Cardiac muscle cell (in vitro differentiated cells and primary cell): Measurements from ENCODE around the gene WDR26. TPM values are rescaled to one million over a fixed set of nuclear protein-coding genes. Genes with fewer than 3 reads are reported as not detected.
"Not testable (repeated sequence)": the region's sequence is repeated elsewhere in the genome, so short reads cannot be mapped to it uniquely, and the experiment has no call there.

ENCODE experiments used
- DNase-seq, 2 donors: peaks; one replicate each; pipeline versions ENCODE4 v3.0.0 to v3.0.0-alpha.2; 2010 to 2017; ENCODE audit warnings: low read depth in 1 of 2, low spot score in 1 of 2
- H3K27ac ChIP-seq: fragments of 200-600 bp; sonication (generic); 2 replicates; pipeline ENCODE4 v1.5.1; 2016
- H3K27me3 ChIP-seq: fragments of 200-600 bp; sonication (generic); 2 replicates; pipeline ENCODE4 v1.6.0; 2016; ENCODE audit warnings: control low read depth
- H3K36me3 ChIP-seq: fragments of 200-600 bp; sonication (generic); 2 replicates; pipeline ENCODE4 v1.5.1; 2016; ENCODE audit warnings: control low read depth
- H3K4me1 ChIP-seq: fragments of 200-600 bp; sonication (generic); 2 replicates; pipeline ENCODE4 v1.8.1; 2017; ENCODE audit warnings: low read depth, mild to moderate bottlenecking, mixed run types
- H3K4me3 ChIP-seq: fragments of 200-600 bp; sonication (generic); 2 replicates; pipeline ENCODE4 v1.5.1; 2016; ENCODE audit warnings: mild to moderate bottlenecking
- H3K9me3 ChIP-seq: fragments of 200-600 bp; sonication (generic); 2 replicates; pipeline ENCODE4 v1.5.1; 2017; ENCODE audit warnings: low read depth, mild to moderate bottlenecking, control low read depth
- CTCF ChIP-seq: IDR thresholded peaks from 2 replicates; pipeline ENCODE4 v1.5.1; 2012; ENCODE audit warnings: low read depth, mild to moderate bottlenecking, low read length
- polyA plus RNA-seq: library from polyadenylated mRNA; unstranded; fragments of >200 nt; fragmentation: Nextera tagmentation; extraction: Ambion mirVana; gene quantifications from 2 replicates; pipeline ENCODE4 v1.2.1, GENCODE V29; 2016
- total RNA-seq: library from RNA; depleted of rRNA; stranded (reverse); fragments of >200 nt; gene quantifications from 2 replicates; pipeline ENCODE4 v1.2.3, GENCODE V29; 2016

The WDR26 gene
- total and polyA plus RNA-seq, 2 experiments from 2014 or later = 14.9 to 62.2 TPM

GRCh38 chr1:224353975-224354925 lies 80.3 kb downstream of the WDR26 start:
- no peak for DNase-seq

DNA sequence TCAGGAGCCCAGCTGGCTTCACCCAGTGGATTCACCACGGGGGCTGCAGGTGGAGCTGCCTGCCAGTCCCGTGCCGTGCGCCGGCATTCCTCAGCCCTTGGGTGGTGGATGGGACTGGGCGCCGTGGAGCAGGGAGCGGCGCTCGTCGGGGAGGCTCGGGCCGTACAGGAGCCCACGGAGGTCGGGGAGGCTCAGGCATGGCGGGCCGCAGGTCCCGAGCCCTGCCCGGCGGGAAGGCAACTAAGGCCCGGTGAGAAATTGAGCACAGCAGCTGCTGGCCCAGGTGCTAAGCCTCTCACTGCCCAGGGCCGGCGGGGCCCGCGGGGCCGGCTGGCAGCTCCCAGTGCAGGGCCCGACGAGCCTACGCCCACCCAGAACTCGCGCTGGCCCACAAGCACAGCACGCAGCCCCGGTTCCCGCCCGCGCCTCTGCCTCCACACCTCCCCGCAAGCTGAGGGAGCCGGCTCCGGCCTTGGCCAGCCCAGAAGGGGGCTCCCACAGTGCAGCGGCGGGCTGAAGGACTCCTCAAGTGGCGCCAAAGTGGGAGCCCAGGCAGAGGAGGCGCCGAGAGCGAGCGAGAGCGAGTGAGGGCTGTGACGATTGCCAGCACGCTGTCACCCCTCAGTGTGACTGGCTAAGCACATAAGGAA lies 82.0 kb downstream of the WDR26 start:
- not testable (repeated sequence) for H3K4me3 ChIP-seq, H3K36me3 ChIP-seq, H3K27me3 ChIP-seq

More at GRCh38 chr1:224353975-224354925, 80.3 kb downstream of the WDR26 start:
- Histone ChIP-seq H3K4me3 (no peak overlapping the region), H3K9me3 (no peaks in the 10 kb centered on the region), H3K36me3 (no peaks in the 10 kb centered on the region), H3K27me3 (no peaks in the 10 kb centered on the region), H3K4me1 (peaks cover 15% of the 10 kb centered on the region), H3K27ac (no peak overlapping the region)
- TF ChIP-seq CTCF = no peak

GRCh38 chr1:224349716-224350115 lies 84.9 kb downstream of the WDR26 start:
- H3K9me3 ChIP-seq, H3K27me3 ChIP-seq, H3K4me3 ChIP-seq, H3K27ac ChIP-seq, H3K4me1 ChIP-seq, DNase-seq, H3K36me3 ChIP-seq: not testable (repeated sequence)

More for the DNA sequence above, 82.0 kb downstream of the WDR26 start:
- not testable (repeated sequence) for H3K9me3 ChIP-seq, H3K27ac ChIP-seq, H3K4me1 ChIP-seq, DNase-seq

DNA sequence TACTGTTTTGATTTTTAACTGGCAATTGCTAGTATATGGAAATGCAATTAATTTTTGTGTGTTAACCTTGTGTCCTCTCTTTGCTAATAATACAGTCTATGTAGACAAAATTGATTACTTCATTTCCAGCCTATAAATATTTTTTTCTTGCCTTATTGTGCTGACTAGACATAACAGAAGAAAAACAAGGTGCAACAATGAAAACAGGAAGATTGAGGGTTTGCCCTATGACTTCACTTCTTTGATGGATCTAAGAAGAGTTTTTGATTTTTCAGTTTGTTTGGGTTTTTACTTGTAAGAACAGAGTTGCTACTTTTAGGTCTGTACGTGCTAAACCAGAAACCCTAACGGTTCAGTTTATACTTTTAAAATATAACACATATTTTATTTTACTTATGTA lies 86.5 kb downstream of the WDR26 start:
- no peak for TF ChIP-seq CTCF
- Histone ChIP-seq H3K27ac (no peak overlapping the region), H3K36me3 (no peaks in the 10 kb centered on the region), H3K4me1 (no peaks in the 10 kb centered on the region), H3K4me3 (no peak overlapping the region), H3K27me3 (no peaks in the 10 kb centered on the region), H3K9me3 (no peaks in the 10 kb centered on the region)
- no peak for DNase-seq

DNA sequence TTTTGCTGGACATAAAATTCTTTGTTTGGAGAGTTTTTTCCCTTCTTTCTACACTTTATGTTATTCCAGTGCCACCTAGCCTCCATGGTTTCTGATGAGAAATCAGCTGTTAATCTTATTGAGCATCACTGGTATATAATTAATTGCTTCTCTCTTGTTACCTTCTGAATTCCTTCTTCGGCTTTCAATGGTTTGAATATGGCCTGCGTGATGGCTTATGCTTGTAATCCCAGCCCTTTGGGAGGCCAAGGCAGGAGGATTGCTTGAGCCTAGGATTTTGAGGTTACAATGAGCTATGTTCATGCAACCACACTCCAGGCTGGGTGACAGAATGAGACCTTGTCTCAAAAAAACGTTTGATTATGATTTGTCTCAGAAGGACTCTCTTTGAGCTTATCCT lies 90.9 kb downstream of the WDR26 start:
- no peak for TF ChIP-seq CTCF
- Histone ChIP-seq H3K36me3 (no peaks in the 10 kb centered on the region), H3K4me3 (no peak overlapping the region), H3K9me3 (no peaks in the 10 kb centered on the region), H3K27me3 (peaks cover 15% of the 10 kb centered on the region), H3K27ac (no peak overlapping the region), H3K4me1 (no peaks in the 10 kb centered on the region)
- no peak for DNase-seq

DNA sequence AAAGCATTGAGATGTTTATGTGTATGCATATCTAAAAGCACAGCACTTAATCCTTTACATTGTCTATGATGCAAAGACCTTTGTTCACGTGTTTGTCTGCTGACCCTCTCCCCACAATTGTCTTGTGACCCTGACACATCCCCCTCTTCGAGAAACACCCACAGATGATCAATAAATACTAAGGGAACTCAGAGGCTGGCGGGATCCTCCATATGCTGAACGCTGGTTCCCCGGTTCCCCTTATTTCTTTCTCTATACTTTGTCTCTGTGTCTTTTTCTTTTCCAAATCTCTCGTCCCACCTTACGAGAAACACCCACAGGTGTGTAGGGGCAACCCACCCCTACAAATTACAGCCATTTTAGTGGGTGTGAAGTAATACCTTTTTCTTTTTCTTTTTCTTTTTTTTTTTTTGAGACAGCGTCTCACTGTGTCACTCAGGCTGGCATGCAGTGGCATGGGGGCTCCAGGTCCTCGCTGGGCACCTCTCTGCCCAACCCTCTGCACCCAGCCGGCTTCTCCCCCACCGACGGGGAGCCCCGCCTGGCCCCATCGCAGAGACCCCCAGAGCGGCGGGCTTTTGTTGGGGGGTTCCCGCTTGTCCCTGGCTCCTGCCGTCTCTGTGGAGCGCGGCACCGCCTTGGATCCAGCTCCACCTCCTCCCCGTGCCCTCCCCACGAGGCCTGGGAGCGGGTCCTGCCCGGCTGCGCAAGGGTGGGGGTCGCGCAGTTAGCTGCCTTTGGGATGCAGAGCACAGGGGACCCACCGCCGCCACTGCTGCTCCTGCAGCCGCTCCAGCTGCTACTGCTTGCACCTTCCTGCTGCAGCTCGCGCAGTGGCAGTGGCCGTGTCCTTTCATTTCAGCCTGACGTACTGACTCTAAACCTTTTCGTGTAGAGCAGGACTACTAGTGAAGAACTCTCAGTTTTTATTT lies 93.9 kb downstream of the WDR26 start:
- not testable (repeated sequence) for H3K27ac ChIP-seq, H3K9me3 ChIP-seq, H3K36me3 ChIP-seq, H3K4me1 ChIP-seq
- peak in 1 of 2 donors; percentile 15 for DNase-seq
- peak overlapping the region; percentile 18 for H3K4me3 ChIP-seq
- H3K27me3 ChIP-seq = peaks cover 15% of the 10 kb centered on the region
